GM06990 (cell line): ENCODE measurements around the gene RAB4A.

Experiments
- DNase-seq: peaks from one replicate; pipeline ENCODE4 v3.0.0-alpha.2; 2011; ENCODE audit not compliant: insufficient read length; ENCODE audit errors: extremely low read depth
- H3K27me3 ChIP-seq: replicated peaks from 2 replicates; pipeline ENCODE4 v1.6.0; 2011; ENCODE audit warnings: low read length; ENCODE audit not compliant: control insufficient read depth, insufficient read depth
- H3K36me3 ChIP-seq: 2 replicates; pipeline ENCODE4 v1.5.1; 2011; ENCODE audit warnings: low read length; ENCODE audit not compliant: control insufficient read depth, insufficient read depth
- H3K4me3 ChIP-seq: replicated peaks from 2 replicates; pipeline ENCODE4 v1.5.1; 2011; ENCODE audit warnings: low read depth, mild to moderate bottlenecking, control low read depth, low read length
- TF ChIP-seq, protein P1 (sequence below): IDR thresholded peaks from 2 replicates; pipeline ENCODE4 v1.5.1; 2011; ENCODE audit warnings: low read length, control low read depth, mild to moderate bottlenecking, inconsistent platforms; ENCODE audit not compliant: insufficient read depth, poor library complexity, severe bottlenecking

Gene RAB4A

DNA sequence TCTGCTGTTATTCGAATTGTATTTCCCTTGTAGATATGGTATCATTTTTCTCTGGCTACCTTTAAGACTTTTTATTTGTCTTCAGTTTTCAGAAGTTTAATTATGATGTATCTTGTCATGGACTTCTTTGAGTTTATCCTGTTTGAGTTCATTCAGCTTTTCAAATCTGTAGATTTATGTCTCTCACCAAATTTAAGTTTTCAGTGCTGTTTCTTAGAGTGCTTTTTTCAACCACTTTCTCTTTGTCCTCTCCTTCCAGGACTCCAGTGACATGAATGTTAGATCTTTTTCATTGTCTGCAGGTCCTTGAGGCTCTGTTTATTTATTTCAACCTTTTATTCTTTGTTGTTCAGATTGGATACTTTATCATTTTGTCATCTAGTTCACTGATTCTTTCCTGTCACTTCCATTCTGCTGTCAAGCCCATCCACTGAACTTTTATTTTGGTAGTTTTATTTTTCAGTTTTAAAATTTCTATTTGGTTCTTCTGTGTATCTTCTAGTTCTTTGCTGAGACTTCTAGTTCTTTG is 11.4 kb downstream of the RAB4A start:
- TF ChIP-seq, protein P1, sequence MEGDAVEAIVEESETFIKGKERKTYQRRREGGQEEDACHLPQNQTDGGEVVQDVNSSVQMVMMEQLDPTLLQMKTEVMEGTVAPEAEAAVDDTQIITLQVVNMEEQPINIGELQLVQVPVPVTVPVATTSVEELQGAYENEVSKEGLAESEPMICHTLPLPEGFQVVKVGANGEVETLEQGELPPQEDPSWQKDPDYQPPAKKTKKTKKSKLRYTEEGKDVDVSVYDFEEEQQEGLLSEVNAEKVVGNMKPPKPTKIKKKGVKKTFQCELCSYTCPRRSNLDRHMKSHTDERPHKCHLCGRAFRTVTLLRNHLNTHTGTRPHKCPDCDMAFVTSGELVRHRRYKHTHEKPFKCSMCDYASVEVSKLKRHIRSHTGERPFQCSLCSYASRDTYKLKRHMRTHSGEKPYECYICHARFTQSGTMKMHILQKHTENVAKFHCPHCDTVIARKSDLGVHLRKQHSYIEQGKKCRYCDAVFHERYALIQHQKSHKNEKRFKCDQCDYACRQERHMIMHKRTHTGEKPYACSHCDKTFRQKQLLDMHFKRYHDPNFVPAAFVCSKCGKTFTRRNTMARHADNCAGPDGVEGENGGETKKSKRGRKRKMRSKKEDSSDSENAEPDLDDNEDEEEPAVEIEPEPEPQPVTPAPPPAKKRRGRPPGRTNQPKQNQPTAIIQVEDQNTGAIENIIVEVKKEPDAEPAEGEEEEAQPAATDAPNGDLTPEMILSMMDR, result no peak
- no peak overlapping the region for H3K4me3 ChIP-seq
- DNase-seq, result no peak
- no peaks in the 10 kb centered on the region for H3K27me3 ChIP-seq
- H3K36me3 ChIP-seq, result no peaks in the 10 kb centered on the region

GRCh38 chr1:229283183-229283611 is 12.3 kb downstream of the RAB4A start:
- H3K36me3 ChIP-seq, result no peaks in the 10 kb centered on the region
- no peak overlapping the region for H3K4me3 ChIP-seq
- TF ChIP-seq, protein P1, result no peak
- no peak for DNase-seq
- H3K27me3 ChIP-seq, result no peaks in the 10 kb centered on the region

DNA sequence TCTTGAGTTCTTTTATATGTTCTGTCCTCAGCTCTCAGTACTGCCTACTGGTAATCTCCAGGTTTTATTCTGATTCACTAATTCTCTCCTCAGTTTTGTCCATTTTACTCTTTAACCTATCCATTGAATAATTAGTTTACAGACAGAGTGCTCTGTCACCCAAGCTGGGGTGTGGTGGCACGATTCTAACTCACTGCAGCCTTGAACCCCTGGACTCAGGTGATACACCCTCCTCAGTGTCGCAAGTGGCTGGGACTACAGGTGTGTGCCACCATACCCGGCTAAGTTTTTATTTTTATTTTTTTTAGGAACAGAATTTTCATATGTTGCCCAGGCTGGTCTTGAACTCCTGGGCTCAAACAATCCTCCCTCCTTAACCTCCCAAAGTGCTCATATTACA is 14.0 kb downstream of the RAB4A start:
- no peak overlapping the region for H3K4me3 ChIP-seq
- H3K27me3 ChIP-seq, result no peaks in the 10 kb centered on the region
- no peak for DNase-seq
- TF ChIP-seq, protein P1, result no peak
- H3K36me3 ChIP-seq, result no peaks in the 10 kb centered on the region

- Histone ChIP-seq H3K36me3 (no peaks in the 10 kb centered on the region), H3K4me3 (no peak overlapping the region), H3K27me3 (no peaks in the 10 kb centered on the region)
- no peak for DNase-seq
- TF ChIP-seq, protein P1, result no peak
Measured at GRCh38 chr1:229285440-229285839, 14.5 kb downstream of the RAB4A start.

- Histone ChIP-seq H3K4me3 (no peak overlapping the region), H3K27me3 (no peaks in the 10 kb centered on the region), H3K36me3 (no peaks in the 10 kb centered on the region)
- TF ChIP-seq, protein P1, result no peak
- no peak for DNase-seq
Measured at GRCh38 chr1:229286099-229286766, 15.3 kb downstream of the RAB4A start.

GRCh38 chr1:229287267-229287666 is 16.4 kb downstream of the RAB4A start:
- DNase-seq, result no peak
- H3K27me3 ChIP-seq, result no peaks in the 10 kb centered on the region
- H3K36me3 ChIP-seq, result peaks cover under 1% of the 10 kb centered on the region; the same call in 1 of the 2 replicates
- no peak overlapping the region for H3K4me3 ChIP-seq
- TF ChIP-seq, protein P1, result no peak
